ENCODE results near the gene UMODL1. TPM values are rescaled to one million over a fixed set of nuclear protein-coding genes. Genes with fewer than 3 reads are reported as not detected.

The UMODL1 gene
- total RNA-seq, 1 experiment from 2014 or later = not detected

- Mint-ChIP-seq H3K4me3 (ENCODE audit: low read depth, unreplicated experiment) (no peak overlapping the region), H3K27me3 (ENCODE audit: unreplicated experiment) (no peaks in the 10 kb centered on the region), H3K9me3 (ENCODE audit: low read depth, unreplicated experiment) (peaks cover 3% of the 10 kb centered on the region), H3K4me1 (ENCODE audit: low read depth, unreplicated experiment) (peaks cover 24% of the 10 kb centered on the region), H3K27ac (ENCODE audit: unreplicated experiment) (no peak overlapping the region), H3K36me3 (ENCODE audit: insufficient read depth, unreplicated experiment) (peaks cover 8% of the 10 kb centered on the region)
- no TSS peak for BruUV-seq (replicated peaks)
- intact Hi-C loops (cut with micrococcal nuclease; ENCODE audit: unreplicated experiment) = no loop called here
- no peak for DNase-seq
- no peak for TF ChIP-seq CTCF (IDR thresholded peaks at IDR 0.05; ENCODE audit: unreplicated experiment)
- CTCF ChIA-PET = no interaction called here
Observed at GRCh38 chr21:42059141-42059540, 12.0 kb upstream of the UMODL1 start.

DNA sequence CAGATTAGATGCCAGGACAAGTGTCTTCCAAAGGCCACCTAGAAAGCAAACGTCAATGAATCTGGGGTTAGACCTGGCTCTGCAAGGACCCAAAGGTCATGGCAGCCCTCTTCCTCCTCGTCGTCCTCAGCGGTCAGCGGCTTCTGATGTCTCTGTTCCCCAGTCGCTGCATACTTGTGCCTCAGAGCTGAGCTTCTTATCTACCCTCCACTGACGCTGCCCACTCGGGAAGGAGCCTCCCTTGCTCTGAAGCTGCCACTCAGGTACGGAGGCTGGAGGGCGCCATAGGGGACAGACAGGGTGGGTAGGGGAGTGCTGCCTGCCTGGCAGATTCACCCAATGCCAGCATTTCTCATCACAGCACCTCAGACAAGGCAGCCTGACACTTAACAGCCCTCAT lies 11.4 kb upstream of the UMODL1 start:
- no TSS peak for BruUV-seq (replicated peaks)
- H3K4me1 Mint-ChIP-seq (ENCODE audit: low read depth, unreplicated experiment) = peaks cover 29% of the 10 kb centered on the region
- CTCF ChIA-PET = no interaction called here
- no peak overlapping the region for H3K4me3 Mint-ChIP-seq (ENCODE audit: low read depth, unreplicated experiment)
- no peak for TF ChIP-seq CTCF (IDR thresholded peaks at IDR 0.05; ENCODE audit: unreplicated experiment)
- intact Hi-C loops (cut with micrococcal nuclease; ENCODE audit: unreplicated experiment) = no loop called here
- no peak for DNase-seq
- H3K27me3 Mint-ChIP-seq (ENCODE audit: unreplicated experiment) = no peaks in the 10 kb centered on the region
- H3K9me3 Mint-ChIP-seq (ENCODE audit: low read depth, unreplicated experiment) = peaks cover 3% of the 10 kb centered on the region
- no peak overlapping the region for H3K27ac Mint-ChIP-seq (ENCODE audit: unreplicated experiment)
- H3K36me3 Mint-ChIP-seq (ENCODE audit: insufficient read depth, unreplicated experiment) = peaks cover 10% of the 10 kb centered on the region

- Mint-ChIP-seq H3K9me3 (ENCODE audit: low read depth, unreplicated experiment) (peaks cover 3% of the 10 kb centered on the region), H3K27ac (ENCODE audit: unreplicated experiment) (no peak overlapping the region), H3K4me1 (ENCODE audit: low read depth, unreplicated experiment) (peaks cover 29% of the 10 kb centered on the region), H3K27me3 (ENCODE audit: unreplicated experiment) (no peaks in the 10 kb centered on the region), H3K4me3 (ENCODE audit: low read depth, unreplicated experiment) (no peak overlapping the region), H3K36me3 (ENCODE audit: insufficient read depth, unreplicated experiment) (peaks cover 10% of the 10 kb centered on the region)
- TF ChIP-seq CTCF (IDR thresholded peaks at IDR 0.05; ENCODE audit: unreplicated experiment) = no peak
- intact Hi-C loops (cut with micrococcal nuclease; ENCODE audit: unreplicated experiment) = no loop called here
- DNase-seq = no peak
- CTCF ChIA-PET = no interaction called here
- BruUV-seq (replicated peaks) = no TSS peak
Observed at GRCh38 chr21:42060166-42060565, 11.0 kb upstream of the UMODL1 start.

DNA sequence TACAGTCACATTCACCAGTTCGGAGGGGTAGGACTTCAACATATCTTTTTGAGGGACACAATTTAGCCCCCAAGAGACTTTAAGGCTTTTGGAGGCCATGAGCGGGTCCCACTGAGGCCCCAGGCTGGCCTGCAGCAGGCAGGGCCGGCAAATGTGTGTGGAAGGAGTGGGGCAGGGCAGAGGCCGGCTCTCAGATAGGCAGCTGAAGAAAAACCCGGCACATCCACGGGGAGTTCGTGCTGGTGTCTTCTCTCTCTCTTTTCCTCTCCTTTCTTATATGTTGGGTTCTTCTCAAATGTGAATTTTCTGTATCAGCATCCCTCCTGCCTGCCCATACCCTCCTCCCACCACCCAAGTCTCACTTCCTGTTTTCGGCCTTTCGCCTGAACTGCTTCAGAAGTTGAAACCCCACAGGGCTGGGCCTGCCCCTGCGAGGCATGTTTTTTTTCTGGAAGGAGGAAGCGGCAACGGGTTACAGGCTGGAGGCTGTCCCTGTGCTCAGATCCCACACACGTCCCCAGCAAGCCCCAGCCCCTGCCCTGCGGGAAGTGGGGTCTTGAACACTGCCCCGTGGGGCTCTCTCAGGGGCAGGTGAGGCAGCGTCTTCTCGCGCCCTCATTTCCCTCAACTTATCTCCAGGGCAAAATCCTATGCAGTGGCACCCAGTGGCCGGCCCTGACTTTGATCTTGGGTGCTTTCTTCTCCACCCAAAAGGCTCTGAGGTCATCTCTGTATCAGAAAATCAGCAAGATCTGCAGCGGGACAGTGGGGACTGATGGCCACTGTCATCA lies 9.7 kb upstream of the UMODL1 start:
- H3K27ac Mint-ChIP-seq (ENCODE audit: unreplicated experiment) = no peak overlapping the region
- CTCF ChIA-PET = no interaction called here
- DNase-seq = no peak
- peaks cover 3% of the 10 kb centered on the region for H3K9me3 Mint-ChIP-seq (ENCODE audit: low read depth, unreplicated experiment)
- H3K4me3 Mint-ChIP-seq (ENCODE audit: low read depth, unreplicated experiment) = no peak overlapping the region
- TF ChIP-seq CTCF (IDR thresholded peaks at IDR 0.05; ENCODE audit: unreplicated experiment) = no peak
- peaks cover 26% of the 10 kb centered on the region for H3K4me1 Mint-ChIP-seq (ENCODE audit: low read depth, unreplicated experiment)
- intact Hi-C loops (cut with micrococcal nuclease; ENCODE audit: unreplicated experiment) = no loop called here
- no TSS peak for BruUV-seq (replicated peaks)
- H3K27me3 Mint-ChIP-seq (ENCODE audit: unreplicated experiment) = no peaks in the 10 kb centered on the region
- H3K36me3 Mint-ChIP-seq (ENCODE audit: insufficient read depth, unreplicated experiment) = peaks cover 10% of the 10 kb centered on the region
